SK-N-MC (cell line): ENCODE measurements around the gene LIMS3.
"Not testable (repeated sequence)": the region's sequence is repeated elsewhere in the genome, so short reads cannot be mapped to it uniquely, and the experiment has no call there.

ENCODE experiments used
- EZH2 ChIP-seq: fragments of 200-600 bp; sonication (generic); IDR thresholded peaks from one replicate; pipeline ENCODE4 v1.6.1; 2017; ENCODE audit warnings: antibody characterized with exemption
- POLR2AphosphoS5 ChIP-seq: IDR thresholded peaks from 2 replicates; pipeline ENCODE4 v1.6.1; 2012; ENCODE audit warnings: mild to moderate bottlenecking, low read depth, low read length, borderline replicate concordance

DNA sequence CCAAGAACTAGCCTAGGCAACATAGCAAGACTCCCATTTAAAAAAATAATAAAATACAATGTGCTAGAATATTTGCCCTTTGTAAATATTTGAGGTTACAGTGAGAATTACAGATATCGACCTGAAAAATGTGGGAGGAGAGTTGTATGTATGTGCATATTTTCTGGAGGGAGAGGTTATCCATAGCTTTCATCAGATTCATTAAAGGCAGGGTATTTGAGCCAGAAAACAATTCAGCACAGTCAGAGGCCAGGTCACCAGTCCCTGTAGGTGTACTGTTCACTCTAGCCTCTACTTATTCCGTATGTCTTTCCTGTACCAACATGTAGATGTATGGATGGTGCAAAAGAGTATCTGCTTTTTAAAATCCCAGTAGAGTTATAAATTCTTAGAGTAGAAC lies 15.4 kb downstream of the LIMS3 start:
- not testable (repeated sequence) for TF ChIP-seq POLR2AphosphoS5, EZH2
